HG03175 (cell line): Measurements from ENCODE around the gene ASXL1.

Source experiments
- ATAC-seq: cut with Tn5 transposase; IDR thresholded peaks from one replicate; pipeline ENCODE4 v1.9.1; 2021; ENCODE audit warnings: mild to moderate bottlenecking, moderate library complexity; ENCODE audit not compliant: unreplicated experiment

ASXL1 gene

DNA sequence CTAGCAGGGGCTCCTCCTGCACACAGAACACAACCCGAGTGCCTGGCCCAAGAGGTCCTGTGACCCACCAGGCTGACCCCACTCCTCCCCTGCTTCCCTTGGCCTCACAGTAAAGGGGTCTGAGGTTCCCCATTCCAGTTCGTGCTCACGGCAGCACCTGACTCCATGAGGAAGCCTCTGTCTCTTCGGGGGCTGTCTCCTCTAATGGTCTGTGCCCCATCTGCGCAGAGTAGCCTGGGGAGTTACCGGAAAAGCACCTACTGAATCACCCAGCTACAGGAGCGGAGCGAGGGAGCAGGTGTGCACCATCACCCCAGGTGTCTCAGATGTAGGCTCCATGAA, 93.2 kb downstream of the ASXL1 start:
- no peak for ATAC-seq

DNA sequence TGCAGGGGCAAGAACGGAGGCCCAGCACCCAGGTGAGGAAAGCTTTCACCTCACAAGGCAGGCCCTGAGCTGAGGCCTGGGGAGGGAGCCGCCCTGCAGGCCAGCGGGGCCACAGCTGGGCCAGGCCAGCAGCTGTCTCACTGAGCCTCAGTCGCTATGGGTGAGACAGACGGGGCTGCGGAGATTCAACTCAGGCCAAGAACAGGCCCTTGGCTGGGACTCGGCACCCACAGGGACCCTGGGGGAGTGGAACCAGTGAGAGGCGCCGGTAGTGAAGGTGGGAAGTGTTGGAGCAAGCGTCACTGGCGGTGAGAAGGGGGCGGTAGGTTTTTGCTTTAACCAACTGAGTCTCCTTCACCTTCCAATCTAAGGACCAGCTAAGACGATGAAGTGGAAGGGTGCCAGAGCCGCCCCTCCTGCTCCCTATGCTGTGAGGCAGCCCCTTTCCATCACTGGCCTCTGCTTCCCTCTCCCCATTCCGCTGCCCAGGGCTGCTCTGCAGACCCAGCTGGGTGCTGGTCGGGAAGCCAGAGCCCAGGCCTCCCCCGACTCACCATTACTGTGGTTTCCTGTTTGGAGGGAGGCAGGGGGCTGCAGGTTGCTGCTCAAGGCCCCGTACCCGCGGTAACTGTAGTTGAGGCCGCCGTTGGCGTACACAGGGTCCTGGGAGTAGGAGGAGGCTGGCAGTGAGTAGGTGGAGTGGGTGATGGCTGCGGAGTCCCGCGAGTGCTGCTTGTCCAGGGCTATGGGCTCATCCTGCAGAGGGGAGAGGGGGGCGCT, 93.7 kb downstream of the ASXL1 start:
- ATAC-seq, result no peak

DNA sequence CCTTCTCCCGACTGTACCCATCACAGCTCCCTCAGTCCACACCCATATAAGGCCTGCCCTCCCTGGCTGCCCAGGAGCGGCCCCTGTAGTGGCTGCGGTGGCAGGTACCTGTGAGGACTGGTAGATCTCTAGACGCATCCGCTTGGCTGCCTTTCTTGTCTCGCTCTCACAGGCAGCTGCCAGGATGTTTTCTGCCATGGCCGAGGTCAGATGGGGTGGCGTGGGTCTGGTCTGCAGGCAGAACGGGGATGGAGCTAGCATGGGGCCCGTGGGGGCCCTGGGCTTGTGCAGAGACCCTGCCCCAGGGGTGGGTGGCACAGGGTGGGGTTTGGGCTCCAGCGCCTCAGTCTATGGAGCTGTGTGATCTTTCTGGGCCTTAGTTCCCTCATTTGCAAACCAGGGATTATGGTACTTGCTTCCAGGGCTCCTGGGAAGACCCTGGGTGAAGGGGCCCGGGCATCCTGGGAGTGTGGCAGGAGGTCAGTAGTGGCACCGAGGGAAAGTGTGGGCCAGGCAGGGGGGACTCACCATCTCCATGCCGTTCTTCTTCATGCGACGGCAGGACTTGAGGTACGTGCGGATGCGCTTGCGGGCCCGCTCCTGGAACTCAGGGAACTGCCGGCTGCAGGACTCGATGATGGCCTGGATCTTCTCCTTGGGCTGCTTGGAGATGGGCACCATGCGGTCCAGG, 94.8 kb downstream of the ASXL1 start:
- ATAC-seq, result no peak

DNA sequence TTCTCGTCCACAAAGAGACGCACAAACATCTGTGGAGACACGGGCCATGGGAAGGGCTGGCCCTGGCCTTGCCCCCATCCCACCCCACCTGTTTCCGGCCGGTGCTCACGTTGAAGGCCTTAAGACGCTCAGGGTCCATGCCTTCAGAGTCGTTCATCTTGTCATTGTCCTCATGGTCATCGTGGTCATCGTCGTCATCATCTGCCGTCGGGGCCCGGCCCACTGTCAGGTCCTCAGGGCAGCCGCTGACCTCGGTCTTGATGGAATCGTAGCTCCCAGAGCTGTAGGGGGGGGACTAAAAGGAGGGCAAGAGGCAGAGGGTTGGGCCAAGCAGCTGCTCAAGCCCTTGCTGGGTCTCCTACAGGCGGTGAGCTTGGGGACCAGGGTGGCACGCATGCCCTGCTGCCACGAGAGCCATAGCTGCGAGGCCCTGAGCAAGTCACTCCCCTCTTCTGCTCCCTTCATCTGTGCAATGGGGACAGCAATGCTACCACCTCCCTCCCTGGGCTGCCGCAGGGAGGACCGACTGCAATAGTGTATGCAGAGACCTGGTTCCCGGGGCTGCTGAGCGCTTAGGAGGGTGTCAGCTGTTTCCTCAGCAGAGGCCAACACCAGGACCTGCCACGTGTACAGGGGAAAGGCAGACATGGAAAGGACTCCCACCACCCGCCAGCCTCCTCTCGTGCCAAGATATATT, 95.5 kb downstream of the ASXL1 start:
- no peak for ATAC-seq

DNA sequence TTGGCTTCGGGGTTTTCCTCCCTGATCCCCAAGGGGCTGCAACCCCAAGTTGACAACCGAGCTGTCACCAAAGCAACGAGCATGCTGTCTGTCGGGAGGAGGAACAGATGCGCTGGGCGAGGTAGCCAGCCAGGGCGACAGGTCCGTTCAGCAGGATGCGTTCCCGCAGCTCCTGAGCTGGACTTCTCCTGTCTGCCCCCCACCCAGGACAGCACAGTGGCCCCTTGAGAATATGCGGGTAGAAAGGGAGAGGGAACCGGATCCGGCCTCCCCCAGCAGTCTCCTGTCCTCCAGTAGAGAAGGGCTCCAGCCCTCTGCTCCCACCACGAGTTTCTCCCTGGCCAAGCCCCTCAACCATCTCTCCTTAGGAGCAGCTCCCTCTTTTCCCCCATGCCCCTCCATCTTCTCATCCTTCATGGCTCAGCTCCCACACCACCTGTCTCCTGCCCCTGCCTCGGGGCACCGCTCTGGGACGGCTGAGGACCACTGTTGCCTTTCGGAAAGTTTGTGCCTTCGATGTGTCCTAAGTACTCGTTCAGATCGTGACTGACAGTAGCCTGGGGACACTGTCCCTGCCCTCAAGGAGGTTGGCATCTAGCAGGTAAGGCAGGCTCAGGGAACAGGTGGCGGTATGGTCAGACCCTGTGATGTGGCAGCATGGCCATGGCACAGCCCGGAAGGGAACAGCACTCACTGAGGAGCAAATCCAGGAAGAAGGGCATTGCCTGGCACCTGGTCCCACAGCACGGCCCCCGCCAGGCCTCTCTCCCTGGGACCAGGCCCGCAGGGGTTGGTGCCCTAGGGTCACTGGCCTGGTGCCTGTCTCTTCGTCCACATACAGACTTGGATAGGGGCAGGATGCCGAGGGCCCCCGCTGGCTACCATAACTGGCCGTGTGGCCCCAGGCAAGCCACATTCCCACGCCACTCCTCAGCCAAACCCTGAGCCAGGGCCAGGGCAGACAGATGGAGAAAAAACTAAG, 96.3 kb downstream of the ASXL1 start:
- no peak for ATAC-seq

DNA sequence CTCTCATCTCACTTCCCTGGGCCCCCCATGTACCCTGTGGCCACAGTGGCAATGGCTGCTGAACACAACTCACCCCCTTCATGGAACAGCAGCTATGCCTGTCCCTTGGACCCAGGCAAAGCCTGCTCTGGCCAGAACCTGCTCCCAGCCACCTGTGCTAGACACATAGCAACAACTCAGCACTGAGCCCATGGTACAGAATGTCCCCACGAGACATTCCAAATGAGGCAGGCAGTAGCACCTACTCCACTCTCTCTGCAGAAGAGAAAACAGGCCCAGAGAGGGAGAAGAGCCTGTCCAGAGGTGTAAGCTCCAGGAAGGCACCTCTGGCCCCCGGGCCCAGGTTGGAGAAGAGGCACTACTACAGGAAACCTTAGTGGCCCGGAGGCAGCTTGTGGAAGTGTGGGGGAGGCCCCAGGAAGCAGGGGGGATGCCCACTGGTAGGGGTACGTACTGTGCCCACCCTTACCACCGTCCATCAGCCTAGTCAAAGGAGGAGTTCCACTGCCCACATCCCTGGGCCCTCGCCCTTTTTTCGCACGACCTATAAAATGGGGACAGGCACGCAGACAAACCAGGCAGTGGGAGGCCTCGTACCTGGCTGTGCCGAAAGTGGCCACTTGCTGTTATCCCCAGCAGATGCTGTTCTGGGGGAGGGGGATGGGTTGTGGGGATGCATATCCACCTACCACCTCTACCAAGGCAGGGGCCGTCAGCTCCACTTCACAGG, 97.2 kb downstream of the ASXL1 start:
- no peak for ATAC-seq

DNA sequence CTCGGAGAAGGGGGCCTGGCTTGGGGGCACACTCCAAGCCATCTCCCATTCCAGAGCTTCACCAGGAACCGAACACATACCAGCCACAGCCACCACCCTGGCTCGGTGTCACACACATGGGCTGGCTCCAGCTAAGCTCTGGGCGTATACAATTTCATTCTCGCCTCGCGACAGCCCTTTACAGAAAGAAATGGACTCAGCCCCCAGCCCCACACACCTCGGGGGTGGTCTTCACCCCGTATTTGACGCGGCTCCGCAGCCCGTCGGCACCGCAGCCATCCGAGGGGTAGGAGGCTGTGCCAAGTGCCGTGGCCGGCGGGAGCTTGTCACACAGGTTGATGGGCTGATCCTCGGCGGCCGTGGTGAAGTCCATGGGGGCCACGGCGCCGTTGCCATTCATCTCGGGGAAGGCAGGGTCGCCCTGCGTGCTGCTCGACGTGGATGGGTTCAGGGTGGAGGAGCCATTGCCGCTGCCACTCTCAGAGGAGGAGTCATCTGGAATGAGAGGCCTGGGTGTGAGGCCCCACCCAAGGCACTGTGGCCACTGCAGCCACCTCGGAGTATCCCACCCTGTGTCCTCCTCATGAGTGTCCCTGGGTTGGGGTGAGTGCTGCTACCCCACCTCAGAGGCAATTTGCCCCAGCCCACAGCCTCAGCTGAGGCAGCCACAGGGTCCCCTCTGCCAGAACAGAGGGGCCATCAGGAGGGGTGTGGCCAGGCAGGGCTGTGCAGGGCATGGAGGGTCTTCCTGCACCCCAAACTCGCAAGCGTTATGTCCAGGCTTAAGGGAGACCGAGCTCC, 98.0 kb downstream of the ASXL1 start:
- ATAC-seq, result no peak

DNA sequence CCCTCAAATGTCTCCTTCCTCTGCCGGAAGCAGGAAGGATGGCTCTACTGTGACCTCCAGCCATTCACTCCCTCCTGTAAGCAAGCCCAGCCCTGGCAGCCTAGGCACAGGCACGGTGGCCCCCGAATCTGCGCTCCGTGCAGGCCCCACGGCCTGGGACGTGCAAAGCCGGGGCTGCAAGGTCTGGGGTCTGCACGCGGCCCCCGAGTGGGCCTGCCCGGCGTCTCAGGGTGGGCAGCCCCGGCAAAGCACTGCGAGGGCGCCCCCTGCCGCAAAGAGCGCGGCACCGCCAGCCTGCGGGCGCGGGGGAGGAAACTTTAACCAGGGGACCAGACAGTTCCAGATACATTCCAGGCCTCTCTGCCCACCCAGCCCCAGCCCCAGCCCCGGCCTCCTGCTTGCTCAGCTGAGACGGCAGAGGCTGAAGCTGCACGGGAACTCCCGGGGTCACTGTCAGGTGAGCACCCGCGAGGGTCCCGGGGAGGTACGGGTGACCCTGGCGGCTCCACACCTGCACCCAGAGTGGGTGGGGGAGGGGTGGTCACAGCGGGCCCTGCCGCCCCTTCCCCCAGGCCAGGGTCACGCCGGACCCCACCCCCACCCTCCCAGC, 98.8 kb downstream of the ASXL1 start:
- ATAC-seq, result peak; percentile 42

DNA sequence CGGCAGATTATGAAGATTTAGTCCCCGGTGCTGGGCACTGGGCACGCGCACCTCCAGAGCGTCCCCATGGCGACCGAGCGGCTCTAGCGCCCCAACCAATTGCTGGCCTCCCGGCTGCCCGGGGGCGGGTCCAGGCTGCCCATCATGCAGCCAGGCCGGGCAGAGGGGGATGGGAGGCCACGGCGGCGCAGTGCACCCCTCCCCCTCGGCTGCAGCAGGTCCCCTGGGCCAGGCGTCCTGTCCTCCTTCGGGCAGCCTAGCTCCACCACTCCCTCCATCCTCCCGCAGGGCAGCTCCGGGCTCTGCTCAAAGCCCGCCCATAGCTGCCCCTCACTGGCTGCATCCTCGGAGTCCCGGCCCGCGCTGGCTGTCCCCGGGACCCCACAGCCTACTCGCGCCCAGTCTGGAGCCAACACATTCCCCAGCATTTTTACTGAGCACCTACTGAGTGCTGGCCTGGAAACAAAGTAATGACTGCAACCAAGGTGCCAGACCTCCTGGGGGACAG, 99.4 kb downstream of the ASXL1 start:
- peak; percentile 57 for ATAC-seq

DNA sequence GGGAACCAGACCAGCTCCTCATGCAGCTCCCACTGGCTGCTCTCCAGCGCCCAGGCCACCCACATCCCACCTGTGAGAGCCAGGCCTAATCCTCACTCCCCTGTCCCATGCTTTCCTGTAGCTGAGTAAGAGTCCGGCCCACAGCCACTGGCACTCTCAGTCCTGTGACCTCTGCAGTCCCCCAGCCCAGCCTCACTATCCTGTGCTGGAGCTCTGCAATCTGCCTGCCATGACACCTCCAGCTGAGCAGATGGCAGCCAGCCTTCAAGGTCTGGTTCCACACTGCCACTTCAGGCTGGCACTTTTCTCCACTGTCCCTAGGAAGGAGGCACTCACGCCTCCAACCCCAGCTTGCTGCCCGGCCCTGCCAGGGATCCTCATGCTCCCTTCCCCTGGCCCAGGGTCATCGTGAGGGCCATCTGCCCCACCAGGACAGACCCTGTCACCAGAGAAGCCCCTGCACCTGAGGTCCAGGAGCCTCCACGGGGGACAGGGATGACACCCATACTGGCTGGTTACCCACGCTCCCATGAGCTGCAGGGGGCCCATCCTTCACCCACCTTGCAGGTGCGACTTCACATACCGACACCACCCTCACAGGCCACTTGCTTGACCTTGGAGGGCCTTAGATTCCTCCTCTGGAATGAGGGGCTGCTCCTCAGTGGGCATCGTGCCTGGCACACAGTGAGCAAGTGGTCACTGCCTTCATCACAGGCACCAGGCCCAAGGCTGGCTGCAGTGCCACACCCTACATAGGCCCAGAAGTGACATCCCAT, 100.1 kb downstream of the ASXL1 start:
- no peak for ATAC-seq

DNA sequence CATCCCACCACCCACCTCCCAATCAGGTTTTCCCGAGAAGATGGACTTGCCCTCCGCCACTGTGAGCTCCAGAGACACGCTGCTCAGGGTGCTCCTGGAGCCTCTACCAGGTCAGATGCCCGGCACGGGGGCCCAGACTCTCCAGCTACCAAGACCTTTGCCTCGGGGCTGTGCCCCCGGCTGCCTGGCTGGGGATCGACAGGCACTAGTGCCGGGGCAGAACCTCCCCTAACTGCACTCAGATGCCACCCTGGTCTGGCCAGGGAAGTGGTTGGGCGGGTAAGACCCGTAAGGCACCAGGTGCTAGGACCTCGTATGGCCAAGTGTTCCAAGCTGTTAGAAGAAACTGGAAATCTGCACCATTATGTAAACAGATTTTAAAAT, 100.7 kb downstream of the ASXL1 start:
- ATAC-seq, result no peak

DNA sequence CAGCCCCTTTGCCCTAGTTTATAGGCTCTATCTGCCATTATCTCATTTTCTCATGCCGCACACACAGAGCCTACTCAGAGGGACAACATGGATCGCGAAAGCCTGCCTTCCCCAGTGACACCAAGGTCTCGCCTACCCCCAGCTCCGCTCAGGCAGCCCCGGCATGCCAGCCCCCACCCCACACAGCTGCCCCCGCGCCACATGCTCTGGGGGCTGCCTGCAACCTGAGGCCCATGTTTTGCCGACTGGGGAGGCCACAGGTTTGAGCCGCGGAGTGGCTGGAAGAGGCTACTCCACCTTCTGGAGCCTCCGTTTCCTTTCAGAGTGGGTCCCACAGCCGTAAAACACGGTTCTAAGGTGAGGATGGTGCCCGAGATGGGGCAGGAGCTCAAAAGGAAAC, 102.1 kb downstream of the ASXL1 start:
- ATAC-seq, result no peak

DNA sequence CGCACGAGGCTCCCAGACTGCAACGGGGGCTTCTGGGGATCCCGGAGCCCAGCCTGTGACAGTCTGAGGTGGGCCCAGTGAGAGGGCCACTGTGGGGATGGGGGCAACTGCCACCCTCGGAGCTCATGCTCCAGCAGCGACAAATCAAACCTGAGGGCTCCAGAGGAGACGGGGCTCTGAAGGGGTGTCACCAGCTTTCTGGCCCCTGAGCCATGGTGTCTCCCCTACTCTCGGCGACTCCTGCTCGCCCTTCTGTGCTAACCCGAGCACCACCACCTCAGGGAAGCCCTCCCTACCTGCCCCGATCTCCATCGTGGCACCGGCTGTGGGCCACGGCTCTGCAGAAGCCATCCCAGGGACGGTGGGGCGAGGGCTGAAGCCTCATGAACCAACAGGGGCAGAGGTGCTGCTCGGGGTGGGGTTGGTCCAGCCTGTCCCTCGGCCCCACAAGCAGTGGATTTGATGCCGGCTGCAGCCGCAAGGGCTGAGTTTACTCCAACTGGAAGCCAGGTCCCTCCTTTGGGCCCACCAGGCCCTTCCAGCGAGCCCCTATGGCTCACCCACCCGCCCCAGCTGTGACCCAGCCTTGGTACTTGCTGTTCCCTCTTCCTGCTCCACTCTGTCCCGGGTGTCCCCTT, 102.7 kb downstream of the ASXL1 start:
- no peak for ATAC-seq

DNA sequence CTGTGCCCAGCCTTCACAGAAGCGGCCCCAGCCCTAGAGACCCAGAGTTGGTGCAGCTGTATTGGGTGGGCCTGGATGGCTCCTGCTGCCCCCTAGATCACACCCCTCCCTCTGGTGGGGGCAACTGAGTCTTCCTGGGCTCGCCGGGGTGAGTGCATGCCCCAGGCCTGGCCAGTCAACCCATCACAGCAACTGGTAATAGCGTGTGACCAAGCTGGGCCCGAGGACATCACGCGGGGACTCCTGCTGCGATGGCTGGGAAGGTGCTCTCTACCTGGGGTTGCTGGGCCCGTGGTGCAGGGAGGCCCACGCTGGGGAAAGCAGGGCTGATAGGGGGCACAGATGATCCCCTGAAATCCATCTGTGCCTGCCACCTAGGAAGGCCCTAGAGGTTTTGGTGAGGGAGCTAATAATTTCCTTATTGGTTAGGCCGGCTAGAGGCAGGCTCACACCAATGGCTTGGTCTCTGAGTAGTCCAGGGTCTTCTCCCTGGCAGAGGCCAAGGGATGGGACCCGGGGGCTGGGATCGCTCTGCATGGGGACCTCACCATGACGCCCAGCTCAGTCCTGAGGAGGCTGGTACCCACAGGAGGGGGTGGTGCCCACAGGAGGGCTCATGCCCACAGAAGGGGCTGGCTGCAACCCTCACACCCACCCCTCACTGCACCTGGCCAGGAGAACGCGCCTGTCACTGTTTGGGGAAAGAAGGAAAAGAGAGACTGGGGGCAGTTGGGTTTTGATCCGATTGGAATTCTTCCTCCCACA, 103.9 kb downstream of the ASXL1 start:
- no peak for ATAC-seq

DNA sequence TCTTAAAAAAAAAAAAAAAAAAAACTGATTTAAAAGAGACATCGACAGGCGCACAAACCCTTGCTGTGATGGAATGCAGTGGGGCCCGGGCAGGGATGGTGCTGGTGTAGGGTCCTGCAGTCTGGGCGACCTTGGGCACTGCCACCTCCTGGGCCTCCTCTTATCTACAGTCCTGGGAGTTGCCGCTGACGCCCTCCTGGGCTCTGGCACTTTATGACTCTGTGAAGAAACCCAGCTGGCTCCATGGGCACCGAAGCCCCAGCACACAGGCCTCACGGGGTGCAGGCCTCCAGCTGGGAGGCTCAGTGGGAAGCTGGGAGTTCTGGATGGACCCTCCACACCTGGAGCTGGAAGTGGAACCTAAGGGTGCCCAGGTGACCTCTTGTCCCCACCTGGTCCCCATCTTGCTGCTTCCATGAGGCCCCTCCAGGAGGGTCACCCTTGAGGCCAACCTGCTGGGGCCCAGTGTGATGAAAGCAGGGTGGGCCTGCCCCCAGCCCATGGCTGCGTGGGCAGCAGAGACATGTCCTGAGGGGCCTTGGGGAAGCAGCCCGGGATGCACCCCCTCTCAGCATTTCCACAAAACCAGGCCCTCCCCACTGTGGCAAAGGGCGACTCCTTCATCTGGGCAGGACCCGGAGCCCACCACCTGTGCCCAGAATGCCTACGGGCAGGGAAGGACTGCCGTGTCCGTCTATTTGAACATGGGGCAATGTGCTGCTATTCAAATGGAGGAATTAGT, 104.9 kb downstream of the ASXL1 start:
- no peak for ATAC-seq
